RPMI7951 (cell line): ENCODE measurements around the gene USP12. TPM values are rescaled to one million over a fixed set of nuclear protein-coding genes. Genes with fewer than 3 reads are reported as not detected.

Experiments used
- DNase-seq: peaks from one replicate; pipeline ENCODE4 v3.0.0-alpha.2; 2012; ENCODE audit warnings: low read depth
- total RNA-seq: library from RNA; depleted of rRNA; stranded (reverse); fragments of >200 nt; shearing (Covaris generic); gene quantifications from 2 replicates; pipeline ENCODE4 v1.2.3, GENCODE V29; 2014; rRNA removed

USP12 gene
- total RNA-seq, 1 experiment from 2014 or later, result 16.6 TPM

DNA sequence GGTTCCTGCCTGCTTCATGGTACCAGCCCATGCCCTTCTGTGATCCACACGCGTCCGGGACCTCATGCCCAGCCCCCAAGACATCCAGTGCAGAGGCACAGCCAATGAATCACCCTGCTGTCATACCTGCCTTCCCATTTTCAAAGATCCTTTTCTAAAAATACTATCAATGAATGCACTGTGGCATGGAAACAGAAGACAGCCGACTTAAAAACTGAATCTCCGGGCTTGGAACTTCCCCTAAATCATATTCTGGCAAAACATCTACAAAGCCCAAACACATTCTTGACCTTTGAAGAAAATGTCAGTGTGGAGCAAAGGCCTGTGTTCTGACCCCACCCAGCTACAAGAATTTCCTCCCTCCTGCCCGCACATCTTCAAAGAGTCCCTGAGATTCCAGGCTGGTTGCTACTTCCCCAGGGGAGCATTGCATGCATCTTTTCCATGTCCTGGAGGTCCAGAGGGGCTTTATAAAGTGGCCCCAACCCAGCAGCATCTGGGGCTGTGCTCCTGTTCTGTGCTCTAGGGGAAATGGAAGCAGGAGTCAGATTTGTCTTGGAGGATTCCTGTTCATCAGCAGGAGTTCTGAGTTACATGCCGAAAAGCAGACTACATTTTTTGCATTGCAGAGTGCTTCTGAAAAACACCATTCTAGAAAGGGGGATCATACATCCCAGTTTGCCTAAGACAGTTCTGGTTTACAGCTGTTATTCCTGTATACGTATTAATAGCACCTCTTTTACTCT, 135.2 kb downstream of the USP12 start:
- DNase-seq, result peak; percentile 37

DNA sequence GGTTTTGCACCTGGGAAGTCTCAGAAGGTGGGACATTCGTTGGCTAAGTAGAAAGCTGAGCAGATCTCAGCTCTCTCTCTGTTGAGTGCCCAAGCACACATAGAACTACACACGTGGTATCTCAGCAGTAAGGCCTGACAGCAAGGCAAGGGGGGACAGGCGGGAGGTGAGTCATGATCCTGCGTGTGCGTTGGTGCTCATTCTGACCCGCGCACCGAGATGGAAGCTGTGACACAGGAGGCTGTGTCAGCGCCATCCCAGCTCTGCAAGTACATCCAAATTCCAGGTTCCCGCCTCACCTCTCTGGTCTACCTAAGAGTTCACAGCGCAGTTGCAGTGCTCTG, 135.7 kb downstream of the USP12 start:
- peak; percentile 71 for DNase-seq

DNA sequence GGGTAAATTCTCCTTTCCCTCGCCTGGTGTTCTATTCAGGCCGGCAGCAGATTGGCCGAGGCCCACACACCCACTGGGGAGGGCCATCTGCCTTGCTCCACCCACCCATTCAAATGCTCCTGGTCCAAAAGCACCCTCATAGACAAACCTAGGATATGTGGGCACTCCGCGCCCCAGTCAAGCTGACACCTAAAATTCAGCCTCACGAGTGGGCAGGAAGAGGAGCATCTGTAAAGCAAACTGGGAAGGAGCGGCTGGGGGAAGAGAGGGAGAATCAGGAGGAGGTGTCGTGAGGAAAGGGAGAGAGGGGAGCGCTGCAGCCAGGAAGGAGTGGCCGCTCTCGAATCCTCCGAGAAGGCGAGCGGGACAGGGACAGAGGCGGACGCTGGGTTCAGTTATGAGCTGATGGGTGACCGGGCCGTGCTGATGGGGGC, 136.9 kb downstream of the USP12 start:
- no peak for DNase-seq

DNA sequence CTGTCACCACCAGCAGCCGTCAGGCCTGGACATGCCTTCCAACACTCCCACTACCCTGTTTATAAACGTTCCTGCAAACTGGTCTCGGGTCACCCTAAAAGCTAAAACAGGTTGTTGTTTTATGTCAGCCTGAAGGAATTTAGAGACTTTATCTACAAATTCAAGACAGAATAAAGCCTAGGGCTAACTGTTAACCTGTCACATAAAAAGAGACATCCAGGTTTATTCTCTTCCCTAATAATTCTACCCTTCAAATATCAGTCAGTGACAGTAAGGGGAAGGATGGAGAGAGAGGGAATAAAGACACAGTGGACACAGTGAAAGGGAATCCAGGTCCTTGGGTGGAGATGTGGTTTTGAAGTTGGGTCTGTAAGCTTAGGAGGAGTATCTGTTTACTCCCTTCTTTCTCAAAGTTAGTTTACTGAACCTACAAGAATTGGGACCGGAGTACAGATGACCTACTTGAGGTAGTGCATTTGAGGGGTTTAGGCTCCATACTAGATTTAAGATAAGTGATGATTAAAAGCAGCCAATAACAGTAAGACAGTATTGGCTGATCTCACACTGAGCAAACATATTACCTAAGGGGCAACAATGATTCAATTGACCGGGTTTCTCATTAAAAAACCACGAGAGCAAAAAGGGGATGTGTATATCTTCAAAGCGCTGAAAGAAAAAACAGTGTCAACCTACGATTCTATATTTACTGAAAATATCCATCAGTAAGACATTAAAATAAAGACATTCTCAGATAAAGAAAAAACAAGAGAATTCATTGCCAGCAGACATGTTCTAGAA, 142.7 kb downstream of the USP12 start:
- DNase-seq, result no peak

DNA sequence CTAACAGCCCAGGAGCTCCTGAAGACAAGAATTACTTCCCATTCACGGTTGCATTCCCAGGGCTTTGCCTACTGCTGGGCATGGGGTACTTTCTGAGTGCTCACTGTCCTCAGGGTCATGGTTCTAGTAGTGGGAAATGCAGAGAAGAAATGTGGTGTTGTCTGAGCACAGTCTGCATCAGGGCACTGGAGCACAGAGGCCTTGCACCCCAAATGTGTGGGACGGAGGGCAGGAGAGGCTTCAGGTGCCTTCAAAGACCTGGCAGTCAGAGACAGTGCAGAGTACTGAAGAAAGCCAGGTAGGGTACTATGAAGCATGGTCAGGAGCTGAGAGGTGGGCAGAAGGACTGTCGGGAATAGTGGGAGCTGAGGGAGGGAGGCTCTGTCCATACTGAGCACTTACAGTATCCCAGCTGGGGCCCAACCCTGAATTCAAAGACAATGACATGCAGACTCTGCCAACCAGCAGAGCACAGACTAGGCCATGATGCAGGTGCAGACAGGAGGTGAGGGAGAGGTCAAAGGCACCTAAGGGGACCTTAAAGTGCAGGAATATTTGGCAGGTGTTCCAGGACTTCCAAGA, 144.4 kb downstream of the USP12 start:
- no peak for DNase-seq

DNA sequence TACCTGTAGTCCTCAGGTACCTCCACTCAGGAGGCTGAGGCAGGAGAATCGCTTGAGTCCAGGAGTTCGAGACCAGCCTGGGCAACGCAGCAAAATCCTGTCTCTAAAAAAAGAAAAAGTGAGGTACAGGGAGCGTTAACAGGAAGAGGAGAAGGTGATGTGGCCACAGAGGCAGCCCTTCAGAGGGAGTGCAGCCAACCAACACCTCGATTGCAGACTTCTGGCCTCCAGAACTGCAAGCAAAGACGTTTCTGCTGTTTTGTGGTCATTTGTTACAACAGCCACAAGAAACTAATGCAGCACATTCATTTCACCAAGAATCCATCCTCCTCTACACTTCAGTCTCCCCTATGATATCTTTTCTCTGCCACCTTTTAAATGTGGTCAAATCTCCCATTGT, 145.2 kb downstream of the USP12 start:
- no peak for DNase-seq

DNA sequence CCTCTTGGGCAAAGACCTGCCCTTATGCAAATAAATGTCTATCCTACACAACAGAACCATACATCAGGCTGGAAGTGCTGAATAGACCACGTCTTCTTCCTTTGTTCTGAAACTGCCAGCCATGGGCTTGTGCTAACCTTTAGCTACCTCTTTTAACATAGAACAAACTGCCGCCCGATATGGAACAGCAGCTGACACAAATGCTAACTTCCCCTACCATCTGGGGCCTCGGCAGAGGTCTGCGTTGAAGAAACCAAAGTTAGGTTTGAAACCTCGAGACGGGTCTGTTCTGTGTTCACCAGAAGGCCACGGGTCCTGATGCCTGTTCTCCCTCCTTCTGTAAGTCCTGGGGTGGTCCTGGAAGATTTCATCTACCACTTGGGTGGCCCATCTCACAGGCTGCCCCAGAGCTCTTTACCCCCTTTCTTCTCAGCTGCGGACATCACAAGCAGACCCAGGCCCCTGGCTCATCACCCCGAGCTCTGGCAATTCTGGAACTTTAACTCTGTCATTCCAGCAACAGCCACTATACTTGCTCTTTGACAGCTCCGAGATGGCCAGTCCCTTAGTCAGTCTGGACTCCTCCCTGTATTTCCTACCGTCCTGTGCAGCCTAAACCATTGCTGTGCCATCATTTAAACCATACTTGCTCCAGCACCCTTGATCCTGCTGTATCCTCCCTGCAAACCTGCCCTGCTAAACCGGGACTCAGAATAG, 146.7 kb downstream of the USP12 start:
- no peak for DNase-seq

DNA sequence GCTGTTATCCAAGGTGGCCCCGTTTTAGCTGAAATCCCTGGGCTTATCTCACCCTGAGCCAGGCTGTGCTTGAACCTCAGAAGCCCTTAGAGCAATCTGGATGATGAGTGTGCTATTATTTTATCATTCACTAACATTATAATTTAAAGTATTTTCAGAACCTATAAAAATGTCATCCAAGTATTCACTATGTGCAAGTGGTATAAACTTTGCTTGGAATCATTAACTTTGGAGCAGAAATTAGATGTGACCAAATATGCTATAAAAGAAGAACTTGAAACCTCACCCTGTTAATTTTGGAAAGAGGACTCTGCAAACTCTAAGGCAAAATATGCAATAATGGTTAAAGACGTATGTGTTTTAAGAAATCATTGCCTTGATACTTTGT, 147.5 kb downstream of the USP12 start:
- DNase-seq, result no peak

DNA sequence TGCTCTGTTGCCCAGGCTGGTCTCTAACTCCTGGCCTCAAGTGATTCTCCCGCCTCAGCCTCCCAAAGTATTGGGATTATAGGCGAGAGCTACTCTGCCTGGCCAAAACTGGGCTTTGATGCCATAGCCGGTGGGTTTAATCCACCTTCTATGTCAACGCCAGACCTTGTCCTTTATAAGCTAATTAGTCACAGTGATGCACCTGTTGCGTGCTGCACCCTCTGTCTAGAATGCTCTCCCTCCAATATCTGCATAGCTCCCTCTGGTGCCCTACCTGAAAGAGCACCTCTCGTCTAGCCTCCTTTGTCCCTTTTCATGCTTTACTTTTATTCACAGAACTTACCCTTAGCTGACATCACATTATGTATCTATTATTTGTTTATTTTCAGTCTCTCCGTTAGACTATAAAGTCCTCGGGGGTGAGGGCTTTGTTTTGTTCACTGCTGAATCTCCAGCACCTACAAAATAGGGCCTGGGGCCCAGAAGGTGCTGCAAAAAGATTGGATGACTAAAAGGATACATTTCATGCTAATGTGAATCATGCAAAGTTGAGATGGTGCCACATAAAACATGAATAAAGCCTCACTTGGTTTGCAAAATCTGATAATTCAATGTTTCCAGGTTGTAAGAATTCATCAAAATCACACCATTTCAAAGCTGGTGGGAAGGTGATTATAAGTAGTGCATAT, 148.1 kb downstream of the USP12 start:
- no peak for DNase-seq

DNA sequence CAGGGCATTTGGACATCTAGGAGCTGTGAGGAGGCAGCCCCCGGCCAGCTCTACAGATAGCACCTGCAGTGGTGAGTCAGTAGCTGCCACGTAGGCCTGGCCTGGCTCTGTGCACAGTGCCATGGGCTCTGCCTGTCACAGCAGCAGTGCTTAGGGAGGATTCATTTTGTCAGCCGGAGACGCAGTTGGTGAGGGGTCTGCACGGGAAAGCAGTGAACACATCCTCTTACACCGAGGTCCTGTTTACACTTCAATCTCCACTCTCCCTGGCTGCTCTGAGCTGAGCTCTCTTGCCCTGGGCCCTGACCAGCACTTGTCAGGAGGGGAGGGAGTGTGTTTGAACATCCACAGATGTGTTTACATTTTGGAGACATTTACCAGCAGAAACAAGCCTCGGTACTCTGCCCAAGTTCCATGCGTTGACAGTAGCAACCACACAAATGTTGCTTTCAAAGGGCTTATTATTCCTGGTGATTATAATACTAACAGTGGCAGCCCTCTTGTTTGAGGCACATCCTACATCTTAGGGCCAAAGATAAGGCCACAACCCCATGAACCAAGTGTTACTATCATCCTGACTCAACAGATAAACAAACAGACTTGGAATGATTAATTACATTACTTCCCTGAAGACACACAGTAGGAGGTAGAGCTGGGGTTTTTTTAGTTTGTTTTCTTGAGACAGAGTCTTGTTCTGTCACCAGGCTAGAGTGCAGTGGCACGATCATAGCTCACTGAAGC, 148.9 kb downstream of the USP12 start:
- DNase-seq, result peak; percentile 51

DNA sequence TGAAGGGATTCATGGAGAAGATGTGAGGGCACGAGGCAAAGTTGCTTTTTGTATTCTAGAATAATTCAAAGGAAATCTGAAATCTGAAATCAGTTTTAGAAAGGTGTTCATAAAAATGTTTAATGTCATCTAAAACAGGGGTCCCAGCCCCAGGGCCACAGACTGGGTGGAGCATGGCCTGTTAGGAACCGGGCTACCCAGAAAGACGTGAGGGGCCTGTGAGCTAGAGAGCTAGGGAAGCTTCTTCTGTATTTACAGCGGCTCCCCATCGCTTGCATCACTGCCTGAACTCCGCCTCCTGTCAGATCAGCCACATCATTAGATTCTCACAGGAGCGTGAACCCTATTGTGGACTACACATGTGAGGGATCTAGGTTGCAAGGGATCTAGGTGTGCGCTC, 151.2 kb downstream of the USP12 start:
- DNase-seq, result no peak

DNA sequence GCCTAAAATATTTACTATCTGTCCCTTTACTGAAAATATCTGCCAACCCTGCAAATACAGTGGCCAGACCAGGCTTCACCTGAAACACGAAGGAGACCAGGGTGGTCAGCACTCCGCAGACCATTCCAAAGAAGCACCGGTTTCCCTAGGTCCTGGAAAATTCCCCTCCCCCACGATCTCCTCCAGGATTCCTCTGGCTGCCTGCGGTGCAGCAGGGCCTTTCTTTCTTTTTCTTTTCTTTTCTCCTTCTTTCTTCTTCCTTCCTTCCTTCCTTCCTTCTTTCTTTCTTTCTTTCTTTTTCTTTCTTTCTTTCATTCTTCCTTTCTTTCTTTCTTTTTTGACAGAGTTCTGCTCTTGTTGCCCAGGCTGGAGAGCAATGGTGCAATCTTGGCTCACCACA, 152.7 kb downstream of the USP12 start:
- DNase-seq, result no peak

DNA sequence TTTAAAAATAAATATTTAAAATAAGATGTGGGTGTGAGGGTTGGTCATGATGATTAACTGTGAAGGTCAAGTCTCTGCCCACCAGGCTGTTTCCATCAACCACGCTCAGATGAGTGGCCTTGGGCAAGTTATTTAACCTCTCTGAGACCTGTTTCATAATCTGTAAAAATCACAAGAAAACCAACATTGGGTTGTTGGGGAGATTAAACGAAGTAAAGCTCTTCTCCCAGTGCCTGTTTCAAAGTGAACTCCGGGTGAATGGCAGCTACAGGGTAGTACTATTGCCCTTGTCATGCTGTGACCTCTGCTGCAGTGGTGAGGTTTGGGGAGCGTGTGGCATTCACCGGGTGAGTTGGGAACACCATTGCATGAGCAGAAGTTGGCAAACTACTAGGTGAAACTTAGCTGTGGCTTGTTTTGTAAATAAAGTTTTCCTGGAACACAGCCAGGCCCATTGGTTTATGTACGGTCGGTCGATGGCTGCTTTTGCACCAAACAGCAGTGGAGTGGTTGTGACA, 153.2 kb downstream of the USP12 start:
- peak; percentile 71 for DNase-seq

DNA sequence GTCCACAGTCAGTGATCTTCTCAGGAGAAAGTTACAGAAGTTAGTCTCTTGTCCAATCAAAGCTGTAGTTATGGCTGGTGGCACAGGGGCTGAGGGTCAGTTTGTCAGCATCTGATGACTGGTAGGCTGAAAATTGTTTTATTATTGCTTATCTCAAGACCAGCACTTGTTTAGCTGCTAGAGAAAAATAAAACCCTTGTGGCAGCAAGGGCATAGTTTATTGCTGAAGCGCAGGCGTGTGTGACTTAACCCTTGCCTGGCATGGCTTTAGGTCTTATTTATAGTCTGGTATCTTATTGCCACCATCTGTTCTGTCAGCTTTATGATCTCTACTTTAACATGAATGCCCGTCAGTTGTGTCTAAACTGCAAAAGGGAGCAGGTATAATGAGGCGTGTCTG, 154.7 kb downstream of the USP12 start:
- no peak for DNase-seq

Other genes with a start within 250 kb of the USP12 start
- 909 and 1,010 TPM in 2 replicates for gene RPL21, start 79.7 kb upstream of the USP12 start, total RNA-seq
- gene RASL11A, start 99.0 kb upstream of the USP12 start, total RNA-seq, result 0.78 and 2.8 TPM in 2 replicates